Ishikawa (cell line): ENCODE results near the gene CCDC60.

ENCODE experiments used
- CEBPB ChIP-seq: IDR thresholded peaks from 2 replicates; pipeline ENCODE4 v1.6.1; 2012
- EP300 ChIP-seq: IDR thresholded peaks from 2 replicates; pipeline ENCODE4 v1.6.1; 2012; ENCODE audit warnings: borderline replicate concordance
- MAX ChIP-seq: IDR thresholded peaks from 2 replicates; pipeline ENCODE4 v1.6.1; 2012
- RAD21 ChIP-seq: IDR thresholded peaks from 2 replicates; pipeline ENCODE4 v1.6.1; 2012; ENCODE audit warnings: low read depth
- TAF1 ChIP-seq: IDR thresholded peaks from 2 replicates; pipeline ENCODE4 v1.6.1; 2012; ENCODE audit warnings: low read depth, mild to moderate bottlenecking
- TCF12 ChIP-seq: IDR thresholded peaks from 2 replicates; pipeline ENCODE4 v1.6.1; 2012; ENCODE audit warnings: low read depth
- YY1 ChIP-seq: IDR thresholded peaks from 2 replicates; pipeline ENCODE4 v1.6.1; 2012; ENCODE audit warnings: low read depth
- ZBTB7A ChIP-seq: IDR thresholded peaks from 2 replicates; pipeline ENCODE4 v1.6.1; 2012; ENCODE audit warnings: low read depth
- TF ChIP-seq, protein P1 (sequence below): IDR thresholded peaks from 2 replicates; pipeline ENCODE4 v1.6.1; 2012; ENCODE audit warnings: low read depth, mild to moderate bottlenecking

DNA sequence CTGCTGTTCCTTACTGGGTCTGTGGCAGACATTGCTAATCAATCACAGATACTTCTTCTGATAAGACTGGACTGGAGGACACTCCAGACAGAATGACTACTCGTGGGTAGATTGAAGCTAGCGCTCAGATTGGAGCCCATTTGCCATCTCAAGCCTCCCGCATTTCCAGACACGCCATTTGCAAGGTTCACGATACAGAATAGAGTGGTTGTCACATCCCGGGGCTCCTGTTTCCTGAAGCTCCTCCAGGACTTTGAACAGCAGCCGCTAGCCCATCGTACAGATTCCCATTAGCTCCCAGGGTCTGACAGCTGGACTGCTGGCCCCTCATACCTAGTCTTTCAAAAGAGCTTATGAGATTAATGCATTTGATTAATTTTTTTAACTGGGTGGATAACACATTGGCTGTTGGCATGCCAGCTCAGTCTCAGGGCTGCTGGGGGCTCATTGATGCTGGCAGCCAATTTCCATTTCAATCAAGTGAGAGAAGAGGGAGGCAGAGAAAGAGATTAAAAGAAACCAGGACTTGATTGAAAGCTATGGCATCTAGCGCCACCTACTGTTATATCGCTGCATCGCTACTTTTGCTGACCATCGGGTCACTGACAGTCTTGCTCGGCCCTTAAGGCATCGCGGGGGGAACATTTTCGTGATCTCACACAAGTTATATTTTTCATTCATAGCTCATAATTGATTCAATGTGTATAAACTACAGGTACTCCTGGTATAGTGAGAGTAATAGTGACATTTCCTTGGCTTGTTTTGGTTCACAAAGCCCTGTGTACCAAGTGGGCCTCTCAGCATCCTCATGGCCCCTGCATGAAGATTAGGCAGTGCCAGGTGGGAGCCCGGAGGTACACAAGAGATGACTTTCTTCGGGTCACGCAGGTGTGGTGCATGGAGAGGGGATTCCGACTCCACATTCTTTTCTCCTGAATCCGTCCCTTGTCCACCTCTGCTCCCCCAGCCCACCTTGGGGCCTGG, 78.6 kb downstream of the CCDC60 start:
- no peak for TF ChIP-seq MAX
- no peak for TF ChIP-seq TAF1
- peak; percentile 77 for TF ChIP-seq RAD21
- TF ChIP-seq YY1: no peak
- no peak for TF ChIP-seq EP300
- TF ChIP-seq ZBTB7A: no peak
- TF ChIP-seq CEBPB: no peak
- TF ChIP-seq TCF12: no peak
- TF ChIP-seq, protein P1, sequence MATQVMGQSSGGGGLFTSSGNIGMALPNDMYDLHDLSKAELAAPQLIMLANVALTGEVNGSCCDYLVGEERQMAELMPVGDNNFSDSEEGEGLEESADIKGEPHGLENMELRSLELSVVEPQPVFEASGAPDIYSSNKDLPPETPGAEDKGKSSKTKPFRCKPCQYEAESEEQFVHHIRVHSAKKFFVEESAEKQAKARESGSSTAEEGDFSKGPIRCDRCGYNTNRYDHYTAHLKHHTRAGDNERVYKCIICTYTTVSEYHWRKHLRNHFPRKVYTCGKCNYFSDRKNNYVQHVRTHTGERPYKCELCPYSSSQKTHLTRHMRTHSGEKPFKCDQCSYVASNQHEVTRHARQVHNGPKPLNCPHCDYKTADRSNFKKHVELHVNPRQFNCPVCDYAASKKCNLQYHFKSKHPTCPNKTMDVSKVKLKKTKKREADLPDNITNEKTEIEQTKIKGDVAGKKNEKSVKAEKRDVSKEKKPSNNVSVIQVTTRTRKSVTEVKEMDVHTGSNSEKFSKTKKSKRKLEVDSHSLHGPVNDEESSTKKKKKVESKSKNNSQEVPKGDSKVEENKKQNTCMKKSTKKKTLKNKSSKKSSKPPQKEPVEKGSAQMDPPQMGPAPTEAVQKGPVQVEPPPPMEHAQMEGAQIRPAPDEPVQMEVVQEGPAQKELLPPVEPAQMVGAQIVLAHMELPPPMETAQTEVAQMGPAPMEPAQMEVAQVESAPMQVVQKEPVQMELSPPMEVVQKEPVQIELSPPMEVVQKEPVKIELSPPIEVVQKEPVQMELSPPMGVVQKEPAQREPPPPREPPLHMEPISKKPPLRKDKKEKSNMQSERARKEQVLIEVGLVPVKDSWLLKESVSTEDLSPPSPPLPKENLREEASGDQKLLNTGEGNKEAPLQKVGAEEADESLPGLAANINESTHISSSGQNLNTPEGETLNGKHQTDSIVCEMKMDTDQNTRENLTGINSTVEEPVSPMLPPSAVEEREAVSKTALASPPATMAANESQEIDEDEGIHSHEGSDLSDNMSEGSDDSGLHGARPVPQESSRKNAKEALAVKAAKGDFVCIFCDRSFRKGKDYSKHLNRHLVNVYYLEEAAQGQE: no peak
